IMR-90 (cell line): Measurements from ENCODE around the gene CMSS1. TPM values are rescaled to one million over a fixed set of nuclear protein-coding genes. Genes with fewer than 3 reads are reported as not detected.
A peak's percentile ranks its signal among the peaks of the same experiment; 100 is the strongest.

Experiments
- ATAC-seq: fragments of 200-7000 bp; cut with Tn5 transposase; 2 replicates; pipeline ENCODE4 v1.9.1; 2020; ENCODE audit warnings: low read depth, mild to moderate bottlenecking, moderate library complexity
- BruUV-seq: library from RNA; stranded (reverse); fragments of 400-500 nt; replicated peaks from 2 replicates; lab custom pipeline; 2021; lab: Mats Ljungman, UMichigan
- CTCF ChIA-PET: fragments of 300-600 bp; formaldehyde crosslinking; extraction: SDS; loops from one replicate; lab custom pipeline; 2021; ENCODE audit warnings: antibody characterized with exemption; lab: Yijun Ruan, JAX
- POLR2A ChIA-PET: fragments of 300-600 bp; sonication (Branson Sonifier 250); formaldehyde crosslinking; loops from one replicate; lab custom pipeline; 2022; ENCODE audit warnings: antibody characterized with exemption; ENCODE audit not compliant: unreplicated experiment; lab: Charles Lee
- DNase-seq: peaks from one replicate; pipeline ENCODE4 v3.0.0; 2013
- H2AFZ ChIP-seq: replicated peaks from 2 replicates; pipeline ENCODE3; 2013; ENCODE audit warnings: low read length, mild to moderate bottlenecking; ENCODE audit not compliant: poor library complexity
- H2AK5ac ChIP-seq: 2 replicates; pipeline ENCODE4 v1.6.1; 2013; ENCODE audit warnings: low read depth, low read length, inconsistent platforms
- H2AK9ac ChIP-seq: replicated peaks from 2 replicates; pipeline ENCODE3; 2013; ENCODE audit warnings: mild to moderate bottlenecking, low read depth, low read length, moderate library complexity; ENCODE audit not compliant: poor library complexity
- H2BK120ac ChIP-seq: 2 replicates; pipeline ENCODE4 v1.6.1; 2013; ENCODE audit warnings: low read depth, low read length, inconsistent platforms
- H2BK15ac ChIP-seq: 3 replicates; pipeline ENCODE4 v1.6.1; 2013; ENCODE audit warnings: low read depth, low read length, inconsistent platforms
- H2BK20ac ChIP-seq: 2 replicates; pipeline ENCODE4 v1.6.1; 2013; ENCODE audit warnings: low read depth, mild to moderate bottlenecking, inconsistent platforms, low read length, moderate library complexity
- H2BK5ac ChIP-seq: 2 replicates; pipeline ENCODE4 v1.6.1; 2013; ENCODE audit warnings: mild to moderate bottlenecking, low read depth, low read length, inconsistent platforms; ENCODE audit not compliant: poor library complexity, severe bottlenecking
- H3K14ac ChIP-seq: replicated peaks from 2 replicates; pipeline ENCODE4 v1.6.1; 2013; ENCODE audit warnings: low read depth, low read length, inconsistent platforms
- H3K18ac ChIP-seq: 2 replicates; pipeline ENCODE4 v1.6.1; 2013; ENCODE audit warnings: low read depth, low read length, control low read depth
- H3K23ac ChIP-seq: 2 replicates; pipeline ENCODE4 v1.6.1; 2013; ENCODE audit warnings: low read depth, low read length, inconsistent platforms
- H3K27ac ChIP-seq: 2 replicates; pipeline ENCODE4 v1.5.1; 2013; ENCODE audit warnings: mild to moderate bottlenecking, control low read depth, low read length; ENCODE audit not compliant: insufficient read depth
- H3K27me3 ChIP-seq: 2 replicates; pipeline ENCODE4 v1.6.1; 2013; ENCODE audit warnings: low read length; ENCODE audit not compliant: control insufficient read depth, insufficient read depth
- H3K36me3 ChIP-seq: 2 replicates; pipeline ENCODE4 v1.6.1; 2013; ENCODE audit warnings: low read length, mixed read lengths; ENCODE audit not compliant: control insufficient read depth, insufficient read depth
- H3K4ac ChIP-seq: 2 replicates; pipeline ENCODE4 v1.6.1; 2013; ENCODE audit warnings: low read depth, low read length, inconsistent platforms
- H3K4me1 ChIP-seq: 2 replicates; pipeline ENCODE4 v1.6.1; 2013; ENCODE audit warnings: low read length, mixed read lengths; ENCODE audit not compliant: control insufficient read depth, insufficient read depth
- H3K4me2 ChIP-seq: 2 replicates; pipeline ENCODE4 v1.6.1; 2013; ENCODE audit warnings: low read depth, mild to moderate bottlenecking, control low read depth, low read length, moderate library complexity
- H3K4me3 ChIP-seq: 2 replicates; pipeline ENCODE4 v1.5.1; 2013; ENCODE audit warnings: low read depth, mild to moderate bottlenecking, control low read depth, low read length, moderate library complexity; ENCODE audit not compliant: insufficient read depth
- H3K56ac ChIP-seq: 2 replicates; pipeline ENCODE4 v1.6.1; 2013; ENCODE audit warnings: low read length, inconsistent platforms; ENCODE audit not compliant: insufficient read depth; ENCODE audit errors: extremely low read depth
- H3K79me1 ChIP-seq, 2 experiments: 2 replicates each; pipeline ENCODE4 v1.6.1; 2013; ENCODE audit warnings: low read length in 2 of 2, inconsistent platforms in 1 of 2, low read depth in 1 of 2
- H3K9ac ChIP-seq: 2 replicates; pipeline ENCODE4 v1.6.1; 2013; ENCODE audit warnings: low read depth, low read length, control low read depth
- H3K9me1 ChIP-seq: 2 replicates; pipeline ENCODE4 v1.6.1; 2013; ENCODE audit warnings: low read length, inconsistent platforms; ENCODE audit not compliant: insufficient read depth
- H3K9me3 ChIP-seq: 2 replicates; pipeline ENCODE4 v1.6.1; 2013; ENCODE audit warnings: low read length; ENCODE audit not compliant: control insufficient read depth, insufficient read depth
- H4K20me1 ChIP-seq: 2 replicates; pipeline ENCODE4 v1.6.1; 2013; ENCODE audit warnings: low read length, inconsistent platforms; ENCODE audit not compliant: insufficient read depth
- H4K5ac ChIP-seq: 2 replicates; pipeline ENCODE4 v1.6.1; 2013; ENCODE audit warnings: mild to moderate bottlenecking, low read depth, low read length, control low read depth
- H4K8ac ChIP-seq, 2 experiments: 2 replicates each; pipeline ENCODE4 v1.6.1; 2013; ENCODE audit warnings: low read depth in 2 of 2, low read length in 2 of 2, control low read depth in 1 of 2, inconsistent platforms in 1 of 2
- H4K91ac ChIP-seq: 2 replicates; pipeline ENCODE4 v1.6.1; 2013; ENCODE audit warnings: low read depth, low read length, inconsistent platforms; ENCODE audit not compliant: insufficient read depth
- CEBPB ChIP-seq: IDR thresholded peaks from 2 replicates; pipeline ENCODE4 v1.6.1; 2012; ENCODE audit warnings: low read depth, low read length, improper control_type of control experiment
- WGBS, 2 experiments: methylation state at CpG; one replicate each; pipeline versions ENCODE4 v1.1.5 to v1.1.7; 2013; ENCODE audit warnings: missing lambda C conversion rate in 2 of 2; ENCODE audit not compliant: insufficient read length in 1 of 2; ENCODE audit errors: extremely low coverage in 2 of 2; 5-methylcytosine and 5-hydroxymethylcytosine counted together
- dilution Hi-C: fragments of 300-500 bp; cut with HindIII; formaldehyde crosslinking; loops from one replicate; pipeline ENCODE4 v1.14.3; 2018; ENCODE audit warnings: low sequenced_read_pairs; ENCODE audit not compliant: unreplicated experiment
- in situ Hi-C: fragments of 300-500 bp; cut with MboI; formaldehyde crosslinking; loops from 3 replicates; pipeline ENCODE4 v1.14.3; 2019; ENCODE audit warnings: low sequenced_read_pairs, inconsistent platforms, mixed read lengths
- intact Hi-C: fragments of 100-400 bp; cut with micrococcal nuclease; formaldehyde crosslinking; loops from 2 replicates; pipeline ENCODE4 v1.10.0; 2022
- polyA plus RNA-seq, 3 experiments: library from polyadenylated mRNA; depleted of rRNA; stranded (reverse); fragments of >200 nt; gene quantifications; 2 replicates each; pipeline ENCODE4 v1.2.3, GENCODE V29; 2012; ENCODE audit warnings: low replicate concordance in 1 of 3
- total RNA-seq: library from RNA; depleted of rRNA; stranded (reverse); fragments of >200 nt; gene quantifications from 2 replicates; pipeline ENCODE4 v1.2.3, GENCODE V29; 2012
- TF ChIP-seq, protein P1 (sequence below): conservative IDR thresholded peaks from 2 replicates; pipeline ENCODE4 v1.5.1; 2012; ENCODE audit warnings: mild to moderate bottlenecking, low read depth, low read length, improper control_type of control experiment

The CMSS1 gene
- total and polyA plus RNA-seq, 2 of the 4 experiments (the other 2 are of a cell fraction): 12.5 to 13.6 TPM

DNA sequence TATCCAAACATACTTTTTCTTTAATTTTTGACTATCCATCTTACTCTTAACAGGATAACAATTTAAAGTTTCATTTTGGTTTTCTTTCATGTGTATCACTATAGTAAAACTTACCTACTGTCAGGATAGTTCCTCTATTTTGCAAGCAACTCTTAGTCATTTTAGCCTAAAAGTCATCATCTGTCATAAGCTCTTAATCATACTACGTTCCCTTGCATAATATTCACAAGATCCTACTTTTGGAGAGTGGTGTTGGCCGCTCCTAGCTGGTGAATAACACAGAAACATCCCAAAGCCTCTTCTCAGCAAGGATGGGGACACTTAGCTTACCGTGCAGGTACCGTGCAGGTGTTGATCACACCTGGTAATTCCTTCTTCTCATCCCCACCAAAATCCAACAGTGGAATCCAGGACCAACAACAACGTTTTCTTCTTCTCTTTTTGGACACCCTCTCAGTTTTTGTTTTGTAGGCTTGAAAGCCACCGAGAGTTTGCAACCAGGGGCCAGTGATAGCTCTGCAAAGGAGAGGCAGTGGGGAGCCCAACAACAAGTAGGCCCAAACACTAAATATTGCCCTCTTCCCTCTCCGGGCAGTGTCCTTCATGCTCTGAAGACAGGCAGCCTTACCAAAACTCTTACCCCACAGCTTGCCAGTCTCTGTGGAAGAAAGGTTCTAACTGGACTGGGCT is 296.2 kb downstream of the CMSS1 start:
- Histone ChIP-seq H2AFZ (no peak overlapping the region), H3K4ac (no peak overlapping the region), H3K9me3 (no peaks in the 10 kb centered on the region), H3K79me1 (peaks cover 0 to 3% of the 10 kb centered on the region in 2 experiments; a peak in 1 of 4 replicates), H2BK15ac (0 out of 3 replicates have a peak overlapping the region, but pooled peaks have one; percentile 38), H3K27me3 (no peaks in the 10 kb centered on the region), H3K23ac (no peak overlapping the region), H3K4me1 (peaks cover 5% of the 10 kb centered on the region), H4K91ac (0 out of 2 replicates have a peak overlapping the region, but pooled peaks have one; percentile 13), H3K4me2 (no peak overlapping the region), H3K36me3 (no peaks in the 10 kb centered on the region), H2BK5ac (no peak overlapping the region), H3K27ac (peak overlapping the region; percentile 26; the same call in 1 of the 2 replicates), H3K56ac (no peak overlapping the region), H3K4me3 (no peak overlapping the region), H2AK5ac (peak overlapping the region; percentile 48; the same call in 1 of the 2 replicates), H4K8ac (0 out of 4 replicates have a peak overlapping the region, but pooled peaks of 1 of the 2 experiments have one; percentile 19), H2AK9ac (no peak overlapping the region), H2BK120ac (no peak overlapping the region), H3K9me1 (peaks cover 7% of the 10 kb centered on the region; the same call in 1 of the 2 replicates), H3K18ac (peak overlapping the region; percentile 33; the same call in 1 of the 2 replicates), H4K5ac (no peak overlapping the region), H2BK20ac (0 out of 2 replicates have a peak overlapping the region, but pooled peaks have one; percentile 41), H3K9ac (no peak overlapping the region), H3K14ac (no peak overlapping the region), H4K20me1 (no peaks in the 10 kb centered on the region)
- TF ChIP-seq, protein P1, sequence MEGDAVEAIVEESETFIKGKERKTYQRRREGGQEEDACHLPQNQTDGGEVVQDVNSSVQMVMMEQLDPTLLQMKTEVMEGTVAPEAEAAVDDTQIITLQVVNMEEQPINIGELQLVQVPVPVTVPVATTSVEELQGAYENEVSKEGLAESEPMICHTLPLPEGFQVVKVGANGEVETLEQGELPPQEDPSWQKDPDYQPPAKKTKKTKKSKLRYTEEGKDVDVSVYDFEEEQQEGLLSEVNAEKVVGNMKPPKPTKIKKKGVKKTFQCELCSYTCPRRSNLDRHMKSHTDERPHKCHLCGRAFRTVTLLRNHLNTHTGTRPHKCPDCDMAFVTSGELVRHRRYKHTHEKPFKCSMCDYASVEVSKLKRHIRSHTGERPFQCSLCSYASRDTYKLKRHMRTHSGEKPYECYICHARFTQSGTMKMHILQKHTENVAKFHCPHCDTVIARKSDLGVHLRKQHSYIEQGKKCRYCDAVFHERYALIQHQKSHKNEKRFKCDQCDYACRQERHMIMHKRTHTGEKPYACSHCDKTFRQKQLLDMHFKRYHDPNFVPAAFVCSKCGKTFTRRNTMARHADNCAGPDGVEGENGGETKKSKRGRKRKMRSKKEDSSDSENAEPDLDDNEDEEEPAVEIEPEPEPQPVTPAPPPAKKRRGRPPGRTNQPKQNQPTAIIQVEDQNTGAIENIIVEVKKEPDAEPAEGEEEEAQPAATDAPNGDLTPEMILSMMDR: no peak
- TF ChIP-seq CEBPB: 0 out of 2 replicates have a peak, but pooled peaks have one; percentile 12
- no TSS peak for BruUV-seq
- 74% methylated on average over 3 of the region's 7 CpGs; no CpG with 5 or more reads in 1 of the 2 experiments for WGBS, 2 experiments
- CTCF ChIA-PET: interaction anchor here (0.9 to 1.3 kb wide), 2 partner anchors 9 to 12 kb away, joined by 3 to 5 read pairs; no protein-coding TSS in a partner anchor
- dilution Hi-C loops (no loop called here), in situ Hi-C loops (no loop called here), intact Hi-C loops (no loop called here)
- POLR2A ChIA-PET: no interaction called here
- ATAC-seq (no peak), DNase-seq (no peak)
